Fibroblast of villous mesenchyme (primary cell): ENCODE measurements around the gene KLLN. TPM values are rescaled to one million over a fixed set of nuclear protein-coding genes. Genes with fewer than 3 reads are reported as not detected.

Experiments used
- DNase-seq: peaks from one replicate; pipeline ENCODE4 v3.0.0-alpha.2; 2010; ENCODE audit warnings: low read depth
- H3K4me3 ChIP-seq: 2 replicates; pipeline ENCODE4 v1.5.1; 2011; ENCODE audit warnings: low read depth, mild to moderate bottlenecking, low read length
- CTCF ChIP-seq: IDR thresholded peaks from 2 replicates; pipeline ENCODE4 v1.5.1; 2012; ENCODE audit warnings: low read depth, mild to moderate bottlenecking, low read length; ENCODE audit not compliant: insufficient read depth
- total RNA-seq: library from RNA; depleted of rRNA; stranded (reverse); fragments of >200 nt; gene quantifications from 2 replicates; pipeline ENCODE4 v1.2.3, GENCODE V29; 2012

Gene KLLN
- total RNA-seq, 1 donor = 0.86 TPM

- H3K4me3 ChIP-seq = no peak overlapping the region
- no peak for TF ChIP-seq CTCF
- no peak for DNase-seq
These were observed 36.7 kb downstream of the KLLN start for GRCh38 chr10:87826653-87827052.

- no peak for TF ChIP-seq CTCF
- no peak overlapping the region for H3K4me3 ChIP-seq
- no peak for DNase-seq
These were observed 44.1 kb downstream of the KLLN start for GRCh38 chr10:87819289-87819585.

GRCh38 chr10:87818505-87819288 lies 44.6 kb downstream of the KLLN start:
- TF ChIP-seq CTCF = no peak
- peak; percentile 40 for DNase-seq
- H3K4me3 ChIP-seq = peak overlapping the region; percentile 75

- peak within 1 kb of the TSS; percentile 75 for H3K4me3 ChIP-seq
These were observed 45.5 kb downstream of the KLLN start, which contains the start of gene ATAD1 for GRCh38 chr10:87817609-87818504. TSS of gene ATAD1 (minus strand) at chr10:87818226. CDS start at chr10:87814599, 3,627 bp downstream.

GRCh38 chr10:87816898-87817608 lies 46.3 kb downstream of the KLLN start:
- peak; percentile 5 for DNase-seq
- H3K4me3 ChIP-seq = peak overlapping the region; percentile 75

More at GRCh38 chr10:87817609-87818504, 45.5 kb downstream of the KLLN start, which contains the start of gene ATAD1:
- peak; percentile 26 for TF ChIP-seq CTCF
- peak; percentile 82 for DNase-seq

More at GRCh38 chr10:87816898-87817608, 46.3 kb downstream of the KLLN start:
- TF ChIP-seq CTCF = no peak
